ENCODE data around the gene TBL1X. TPM values are rescaled to one million over a fixed set of nuclear protein-coding genes. Genes with fewer than 3 reads are reported as not detected.

Gene TBL1X
- total and polyA plus RNA-seq, 2 of the 13 experiments (the other 11 are each of a cell fraction or from before 2014, with no cell fraction given): 17.6 to 19.9 TPM

- 76% methylated on average over 4 of the region's 4 CpGs for WGBS (ENCODE audit: low lambda C conversion rate)
- H4K20me1 ChIP-seq (ENCODE audit: insufficient read depth, low read length): no peaks in the 10 kb centered on the region
- no peaks in the 10 kb centered on the region for H3K27me3 ChIP-seq (ENCODE audit: control insufficient read depth in 1 of 2, insufficient read depth in 2 of 2, low read length in 2 of 2)
- ATAC-seq (no peak), FAIRE-seq (no peak), DNase-seq (ENCODE audit: low spot score) (no peak)
- ChIA-PET CTCF (ENCODE audit: low intra/inter-chr PET ratio, low total read pairs) (no interaction called here), POLR2A (no interaction called here)
- H3K27ac ChIP-seq (ENCODE audit: extremely low read length, insufficient read depth, low read length): no peak overlapping the region
- H3K79me2 ChIP-seq (ENCODE audit: insufficient read depth, low read length): no peaks in the 10 kb centered on the region
- H3K4me1 ChIP-seq (ENCODE audit: insufficient read depth, low read length): no peaks in the 10 kb centered on the region
- H3K4me2 ChIP-seq (ENCODE audit: low read depth, low read length): no peak overlapping the region
- H3K4me3 ChIP-seq (replicated peaks in 1 of 3; ENCODE audit: insufficient read depth in 1 of 3, low read depth in 2 of 3, low read length in 3 of 3): no peak overlapping the region
- BruUV-seq (replicated peaks): no TSS peak
- TF ChIP-seq TOE1 (CRISPR knock-in tag; IDR thresholded peaks at IDR 0.05): no peak
- no peak for TF ChIP-seq TP53 (CRISPR knock-in tag; conservative IDR thresholded peaks at IDR 0.05)
- TF ChIP-seq KLF12 (CRISPR knock-in tag; IDR thresholded peaks at IDR 0.05; ENCODE audit: borderline replicate concordance): no peak
- TF ChIP-seq ZFP36L2 (CRISPR knock-in tag; IDR thresholded peaks at IDR 0.05): no peak
- TF ChIP-seq ZSCAN22 (CRISPR knock-in tag; IDR thresholded peaks at IDR 0.05): no peak
- no peak for TF ChIP-seq ZNF510 (CRISPR knock-in tag; IDR thresholded peaks at IDR 0.05; ENCODE audit: low read depth)
- no peak for TF ChIP-seq ZNF333 (CRISPR knock-in tag; IDR thresholded peaks at IDR 0.05; ENCODE audit: borderline replicate concordance)
- TF ChIP-seq, protein P1, sequence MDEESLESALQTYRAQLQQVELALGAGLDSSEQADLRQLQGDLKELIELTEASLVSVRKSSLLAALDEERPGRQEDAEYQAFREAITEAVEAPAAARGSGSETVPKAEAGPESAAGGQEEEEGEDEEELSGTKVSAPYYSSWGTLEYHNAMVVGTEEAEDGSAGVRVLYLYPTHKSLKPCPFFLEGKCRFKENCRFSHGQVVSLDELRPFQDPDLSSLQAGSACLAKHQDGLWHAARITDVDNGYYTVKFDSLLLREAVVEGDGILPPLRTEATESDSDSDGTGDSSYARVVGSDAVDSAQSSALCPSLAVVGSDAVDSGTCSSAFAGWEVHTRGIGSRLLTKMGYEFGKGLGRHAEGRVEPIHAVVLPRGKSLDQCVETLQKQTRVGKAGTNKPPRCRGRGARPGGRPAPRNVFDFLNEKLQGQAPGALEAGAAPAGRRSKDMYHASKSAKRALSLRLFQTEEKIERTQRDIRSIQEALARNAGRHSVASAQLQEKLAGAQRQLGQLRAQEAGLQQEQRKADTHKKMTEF (CRISPR knock-in tag; IDR thresholded peaks at IDR 0.05): no peak
- no peak for TF ChIP-seq NFATC3 (CRISPR knock-in tag; IDR thresholded peaks at IDR 0.05)
- no peak for TF ChIP-seq RAD51 (IDR thresholded peaks at IDR 0.05; ENCODE audit: borderline replicate concordance)
- TF ChIP-seq WIZ (CRISPR knock-in tag; IDR thresholded peaks at IDR 0.05): no peak
- TF ChIP-seq ZNF232 (CRISPR knock-in tag; IDR thresholded peaks at IDR 0.05; ENCODE audit: borderline replicate concordance): no peak
- TF ChIP-seq, protein P2, sequence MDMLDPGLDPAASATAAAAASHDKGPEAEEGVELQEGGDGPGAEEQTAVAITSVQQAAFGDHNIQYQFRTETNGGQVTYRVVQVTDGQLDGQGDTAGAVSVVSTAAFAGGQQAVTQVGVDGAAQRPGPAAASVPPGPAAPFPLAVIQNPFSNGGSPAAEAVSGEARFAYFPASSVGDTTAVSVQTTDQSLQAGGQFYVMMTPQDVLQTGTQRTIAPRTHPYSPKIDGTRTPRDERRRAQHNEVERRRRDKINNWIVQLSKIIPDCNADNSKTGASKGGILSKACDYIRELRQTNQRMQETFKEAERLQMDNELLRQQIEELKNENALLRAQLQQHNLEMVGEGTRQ (IDR thresholded peaks at IDR 0.05; ENCODE audit: low read depth, low read length): no peak
- TF ChIP-seq, protein P2 (CRISPR knock-in tag; IDR thresholded peaks at IDR 0.05; ENCODE audit: borderline replicate concordance): no peak
- H3K9me3 ChIP-seq (ENCODE audit: low read length): no peaks in the 10 kb centered on the region
- in situ Hi-C loops (cut with HindIII; ENCODE audit: extremely low pct_ligation_motif_present, low pct_unique_long_range_greater_than_20kb) (no loop called here), intact Hi-C loops (cut with micrococcal nuclease; ENCODE audit: unreplicated experiment) (no loop called here)
- H3K36me3 ChIP-seq (replicated peaks in 1 of 2; ENCODE audit: control insufficient read depth in 1 of 2, insufficient read depth in 2 of 2, low read length in 2 of 2): no peaks in the 10 kb centered on the region
- H2AFZ ChIP-seq (ENCODE audit: low read length): no peak overlapping the region
- H3K9ac ChIP-seq (ENCODE audit: insufficient read depth, low read depth, low read length): no peak overlapping the region
These were observed 282.8 kb downstream of the TBL1X start for GRCh38 chrX:9747644-9748043.
